GM12878 (cell line): Measurements from ENCODE around the gene ACOT7. TPM values are rescaled to one million over a fixed set of nuclear protein-coding genes. Genes with fewer than 3 reads are reported as not detected.

Experiments used
- ATF2 ChIP-seq: IDR thresholded peaks from 2 replicates; pipeline ENCODE4 v1.6.1; 2012; ENCODE audit warnings: low read length, inconsistent platforms
- BACH1 ChIP-seq: fragments of 450-650 bp; IDR thresholded peaks from 2 replicates; pipeline ENCODE4 v1.6.1; 2017; ENCODE audit warnings: mild to moderate bottlenecking, borderline replicate concordance
- CEBPZ ChIP-seq: fragments of 150-350 bp; IDR thresholded peaks from 2 replicates; pipeline ENCODE4 v1.6.1; 2016; ENCODE audit warnings: low read depth, low read length
- CHD2 ChIP-seq: IDR thresholded peaks from 2 replicates; pipeline ENCODE4 v1.6.1; 2011; ENCODE audit warnings: low read depth, low read length, improper control_type of control experiment, borderline replicate concordance
- CHD4 ChIP-seq: fragments of 200-600 bp; sonication (generic); IDR thresholded peaks from 2 replicates; pipeline ENCODE4 v1.6.1; 2016; ENCODE audit warnings: mild to moderate bottlenecking
- EGR1 ChIP-seq, 2 experiments: IDR thresholded peaks; 1 replicate in 1 of 2; 2 replicates in 1 of 2; pipeline ENCODE4 v1.6.1; 2011 to 2012; ENCODE audit warnings: low read depth in 2 of 2, low read length in 2 of 2, borderline replicate concordance in 1 of 2, mild to moderate bottlenecking in 1 of 2, moderate library complexity in 1 of 2
- GATAD2B ChIP-seq: fragments of 450-650 bp; conservative IDR thresholded peaks from 2 replicates; pipeline ENCODE4 v1.6.1; 2017; ENCODE audit warnings: low read depth, mild to moderate bottlenecking, moderate library complexity
- IRF4 ChIP-seq: IDR thresholded peaks from 2 replicates; pipeline ENCODE4 v1.6.1; 2011; ENCODE audit warnings: low read depth, low read length
- KAT2A ChIP-seq: conservative IDR thresholded peaks from 2 replicates; pipeline ENCODE4 v1.6.1; 2011; ENCODE audit warnings: low read depth, low read length; ENCODE audit not compliant: control insufficient read depth
- LARP7 ChIP-seq: fragments of 450-650 bp; IDR thresholded peaks from 2 replicates; pipeline ENCODE4 v1.6.1; 2017; ENCODE audit warnings: mild to moderate bottlenecking
- MEF2A ChIP-seq: IDR thresholded peaks from 2 replicates; pipeline ENCODE4 v1.6.1; 2011; ENCODE audit warnings: low read depth, mild to moderate bottlenecking, low read length, moderate library complexity; ENCODE audit not compliant: insufficient read depth
- RAD21 ChIP-seq: IDR thresholded peaks from 2 replicates; pipeline ENCODE4 v1.6.1; 2011; ENCODE audit warnings: mild to moderate bottlenecking, low read depth, low read length, moderate library complexity; ENCODE audit not compliant: insufficient read depth
- RB1 ChIP-seq: fragments of 450-650 bp; formaldehyde crosslinking; IDR thresholded peaks from 2 replicates; pipeline ENCODE4 v1.6.1; 2017; ENCODE audit warnings: mild to moderate bottlenecking, borderline replicate concordance
- SIN3A ChIP-seq: IDR thresholded peaks from 2 replicates; pipeline ENCODE4 v1.6.1; 2012; ENCODE audit warnings: low read depth, low read length, improper control_type of control experiment
- SMARCA5 ChIP-seq: fragments of 450-650 bp; IDR thresholded peaks from 2 replicates; pipeline ENCODE4 v1.6.1; 2017; ENCODE audit warnings: mild to moderate bottlenecking
- SP1 ChIP-seq: IDR thresholded peaks from one replicate; pipeline ENCODE4 v1.6.1; 2011; ENCODE audit warnings: low read depth, low read length
- YY1 ChIP-seq: IDR thresholded peaks from 2 replicates; pipeline ENCODE4 v1.6.1; 2011; ENCODE audit warnings: low read depth, mild to moderate bottlenecking, low read length
- ZNF274 ChIP-seq: IDR thresholded peaks from one replicate; pipeline ENCODE4 v1.8.0; 2011; ENCODE audit not compliant: insufficient read length, insufficient read depth
- ZNF622 ChIP-seq: fragments of 450-650 bp; IDR thresholded peaks from 2 replicates; pipeline ENCODE4 v1.6.1; 2017; ENCODE audit warnings: mild to moderate bottlenecking, inconsistent platforms
- polyA plus RNA-seq, 11 experiments: library from polyadenylated mRNA; depleted of rRNA in 4 of 11; unstranded in 6 of 11; stranded (reverse) in 5 of 11; fragments of >200 nt; fragmentation: Nextera tagmentation in 4 of 11; fragmentation: Illumina TruSeq in 1 of 11; extraction: Ambion mirVana in 4 of 11; extraction: Trizol in 1 of 11; gene quantifications; 1 replicate in 1 of 11; 2 replicates in 10 of 11; pipeline versions ENCODE4 v1.2.1 to v1.2.3, GENCODE V29; 2011 to 2016; ENCODE audit warnings: inconsistent platforms in 2 of 11, missing spikeins in 2 of 11, low read depth in 1 of 11
- total RNA-seq, 4 experiments: library from RNA; depleted of rRNA in 3 of 4; stranded (reverse); fragments of >200 nt in 3 of 4; fragmentation: Illumina TruSeq in 1 of 4; extraction: Trizol in 1 of 4; gene quantifications; 2 replicates each; pipeline versions ENCODE4 v1.2.1 to v1.2.3, GENCODE V29; 2013 to 2021
- TF ChIP-seq, protein P1 (sequence below): IDR thresholded peaks from 2 replicates; pipeline ENCODE4 v1.6.1; 2012; ENCODE audit warnings: low read depth, low read length, improper control_type of control experiment
- TF ChIP-seq, protein P2 (sequence below): IDR thresholded peaks from 2 replicates; pipeline ENCODE4 v1.6.1; 2012; ENCODE audit warnings: low read depth, low read length, improper control_type of control experiment

ACOT7 gene
- total and polyA plus RNA-seq, 10 of the 15 experiments (the other 5 are each of a cell fraction or from before 2014, with no cell fraction given): 8.9 to 206 (median 61.2) TPM

DNA sequence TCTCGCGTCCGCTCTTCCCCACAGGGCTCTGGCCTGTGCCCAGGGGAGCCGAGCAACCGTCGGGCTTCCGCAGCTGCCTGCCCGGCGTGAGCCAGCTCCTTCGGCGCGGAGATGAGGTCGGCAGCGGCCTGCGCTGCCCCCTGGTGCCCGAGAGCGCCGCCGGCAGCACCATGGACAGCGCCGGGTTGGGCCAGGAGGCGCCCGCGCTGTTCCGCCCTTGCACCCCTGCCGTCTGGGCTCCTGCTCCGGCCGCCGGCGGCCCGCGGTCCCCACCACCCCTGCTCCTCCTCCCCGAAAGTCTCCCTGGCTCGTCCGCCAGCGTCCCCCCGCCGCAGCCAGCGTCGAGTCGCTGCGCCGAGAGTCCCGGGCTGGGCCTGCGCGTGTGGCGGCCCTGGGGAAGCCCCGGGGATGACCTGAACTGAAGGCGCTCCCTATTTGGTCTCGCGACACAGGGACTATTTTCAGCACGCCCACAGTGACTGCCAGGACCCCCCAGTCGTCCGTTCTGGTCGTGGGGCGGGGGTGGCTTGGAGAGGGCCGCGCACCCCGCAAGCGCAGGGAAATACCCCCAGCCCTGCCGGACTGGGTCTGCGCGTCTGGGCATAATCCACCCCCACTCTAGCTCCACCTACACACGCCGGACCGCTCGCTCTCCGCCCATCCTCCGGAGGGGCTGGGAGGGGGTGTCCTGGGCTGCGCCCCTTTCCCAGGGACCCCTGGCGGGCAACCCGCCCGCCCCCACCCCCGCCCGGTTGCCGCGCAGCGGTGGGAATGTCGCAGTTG, 148.3 kb downstream of the ACOT7 start (continued):
- TF ChIP-seq, protein P1, sequence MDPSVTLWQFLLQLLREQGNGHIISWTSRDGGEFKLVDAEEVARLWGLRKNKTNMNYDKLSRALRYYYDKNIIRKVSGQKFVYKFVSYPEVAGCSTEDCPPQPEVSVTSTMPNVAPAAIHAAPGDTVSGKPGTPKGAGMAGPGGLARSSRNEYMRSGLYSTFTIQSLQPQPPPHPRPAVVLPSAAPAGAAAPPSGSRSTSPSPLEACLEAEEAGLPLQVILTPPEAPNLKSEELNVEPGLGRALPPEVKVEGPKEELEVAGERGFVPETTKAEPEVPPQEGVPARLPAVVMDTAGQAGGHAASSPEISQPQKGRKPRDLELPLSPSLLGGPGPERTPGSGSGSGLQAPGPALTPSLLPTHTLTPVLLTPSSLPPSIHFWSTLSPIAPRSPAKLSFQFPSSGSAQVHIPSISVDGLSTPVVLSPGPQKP: 0 out of 2 replicates have a peak, but pooled peaks have one; percentile 20
- 0 out of 2 replicates have a peak, but pooled peaks have one; percentile 22 for TF ChIP-seq IRF4
- TF ChIP-seq LARP7: 0 out of 2 replicates have a peak, but pooled peaks have one; percentile 62
- TF ChIP-seq SIN3A: peak; percentile 97
- no peak for TF ChIP-seq CHD2
- TF ChIP-seq ZNF622: no peak
- no peak for TF ChIP-seq ZNF274
- no peak for TF ChIP-seq KAT2A
- TF ChIP-seq YY1: peak; percentile 75
- 0 out of 2 replicates have a peak, but pooled peaks have one; percentile 47 for TF ChIP-seq GATAD2B
- TF ChIP-seq, protein P2, sequence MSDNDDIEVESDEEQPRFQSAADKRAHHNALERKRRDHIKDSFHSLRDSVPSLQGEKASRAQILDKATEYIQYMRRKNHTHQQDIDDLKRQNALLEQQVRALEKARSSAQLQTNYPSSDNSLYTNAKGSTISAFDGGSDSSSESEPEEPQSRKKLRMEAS: peak; percentile 60
- TF ChIP-seq CHD4: no peak
- TF ChIP-seq MEF2A: no peak
- TF ChIP-seq BACH1: 0 out of 2 replicates have a peak, but pooled peaks have one; percentile 26
- peak; percentile 87 for TF ChIP-seq SMARCA5
- no peak for TF ChIP-seq CEBPZ
- peak; percentile 78; the same call in 1 of the 2 replicates for TF ChIP-seq RB1
- TF ChIP-seq SP1: peak; percentile 21
- TF ChIP-seq ATF2: no peak
- peak; percentile 57 for TF ChIP-seq RAD21
- 0 out of 3 replicates have a peak, but pooled peaks of 1 of the 2 experiments have one; percentile 11 for TF ChIP-seq EGR1 (IDR thresholded peaks at IDR 0.05; ENCODE audit: borderline replicate concordance in 1 of 2, low read depth in 2 of 2, low read length in 2 of 2)
